Spinal cord (tissue), 10 donors: Measurements from ENCODE around the gene LRMDA. TPM values are rescaled to one million over a fixed set of nuclear protein-coding genes. Genes with fewer than 3 reads are reported as not detected.
A peak's percentile ranks its signal among the peaks of the same experiment; 100 is the strongest.

Source experiments
- DNase-seq, 6 donors: peaks; one replicate each; pipeline versions ENCODE4 v3.0.0 to v3.0.0-alpha.2; 2013 to 2015; ENCODE audit warnings: low spot score in 6 of 6, low read depth in 4 of 6
- H3K27ac ChIP-seq: one replicate; pipeline ENCODE4 v1.5.1; 2013; ENCODE audit warnings: low read depth, low read length, control low read depth
- H3K27me3 ChIP-seq: one replicate; pipeline ENCODE4 v1.6.1; 2013; ENCODE audit warnings: low read length; ENCODE audit not compliant: control insufficient read depth, insufficient read depth
- H3K36me3 ChIP-seq: one replicate; pipeline ENCODE4 v1.6.1; 2013; ENCODE audit warnings: low read length; ENCODE audit not compliant: control insufficient read depth, insufficient read depth
- H3K4me1 ChIP-seq: one replicate; pipeline ENCODE4 v1.6.1; 2013; ENCODE audit warnings: low read length; ENCODE audit not compliant: control insufficient read depth, insufficient read depth
- H3K4me3 ChIP-seq: one replicate; pipeline ENCODE4 v1.5.1; 2013; ENCODE audit warnings: low read depth, low read length, control low read depth
- H3K9me3 ChIP-seq: one replicate; pipeline ENCODE4 v1.6.1; 2013; ENCODE audit warnings: low read length; ENCODE audit not compliant: control insufficient read depth, insufficient read depth
- WGBS: methylation state at CpG from one replicate; pipeline ENCODE4 v1.1.5; 2013; ENCODE audit warnings: missing lambda C conversion rate; ENCODE audit not compliant: insufficient coverage; 5-methylcytosine and 5-hydroxymethylcytosine counted together
- polyA plus RNA-seq, 2 donors: library from polyadenylated mRNA; unstranded; fragments of 120-200 nt; gene quantifications; one replicate each; pipeline ENCODE4 v1.2.1, GENCODE V29; 2013; ENCODE audit not compliant: insufficient read length in 2 of 2
- total RNA-seq, 2 donors: library from RNA; depleted of rRNA in 1 of 2; stranded (reverse); fragments of 120-200 nt in 1 of 2; fragments of >200 nt in 1 of 2; gene quantifications; one replicate each; pipeline versions ENCODE4 v1.2.3 to v1.2.4, GENCODE V29; 2013 to 2014
- donor health status: healthy.

Gene LRMDA
- total and polyA plus RNA-seq, 4 donors: 5.6 to 9.9 (median 7.2) TPM

- Histone ChIP-seq H3K27ac (no peak overlapping the region), H3K36me3 (no peaks in the 10 kb centered on the region), H3K9me3 (no peaks in the 10 kb centered on the region), H3K4me3 (no peak overlapping the region), H3K4me1 (peaks cover 8% of the 10 kb centered on the region), H3K27me3 (no peaks in the 10 kb centered on the region)
- DNase-seq: no peak
- no CpG with 5 or more reads among the region's 2 CpGs for WGBS
Observed at GRCh38 chr10:76002262-76002854, 570.9 kb downstream of the LRMDA start.

GRCh38 chr10:76007667-76008181 is 576.3 kb downstream of the LRMDA start:
- peaks cover 1% of the 10 kb centered on the region for H3K9me3 ChIP-seq
- peaks cover 7% of the 10 kb centered on the region for H3K27me3 ChIP-seq
- peaks cover 5% of the 10 kb centered on the region for H3K4me1 ChIP-seq
- peak in 1 of 6 donors; percentile 55 for DNase-seq
- no peaks in the 10 kb centered on the region for H3K36me3 ChIP-seq
- H3K27ac ChIP-seq: no peak overlapping the region
- 68% methylated on average over 9 of the region's 14 CpGs for WGBS
- H3K4me3 ChIP-seq: no peak overlapping the region

GRCh38 chr10:76009531-76009930 is 578.1 kb downstream of the LRMDA start:
- Histone ChIP-seq H3K4me3 (no peak overlapping the region), H3K9me3 (peaks cover 1% of the 10 kb centered on the region), H3K27me3 (peaks cover 7% of the 10 kb centered on the region), H3K27ac (no peak overlapping the region), H3K4me1 (peaks cover 5% of the 10 kb centered on the region), H3K36me3 (no peaks in the 10 kb centered on the region)
- 55% methylated on average over 3 of the region's 11 CpGs for WGBS
- DNase-seq: no peak

- H3K36me3 ChIP-seq: no peaks in the 10 kb centered on the region
- H3K27me3 ChIP-seq: peaks cover 7% of the 10 kb centered on the region
- H3K27ac ChIP-seq: no peak overlapping the region
- 33% methylated on average over 1 of the region's 3 CpGs for WGBS
- no peak for DNase-seq
- peaks cover 5% of the 10 kb centered on the region for H3K4me1 ChIP-seq
- H3K4me3 ChIP-seq: no peak overlapping the region
- H3K9me3 ChIP-seq: peaks cover 1% of the 10 kb centered on the region
Observed at GRCh38 chr10:76010703-76011102, 579.3 kb downstream of the LRMDA start.

GRCh38 chr10:76012716-76013327 is 581.4 kb downstream of the LRMDA start:
- Histone ChIP-seq H3K27me3 (peaks cover 7% of the 10 kb centered on the region), H3K4me3 (no peak overlapping the region), H3K27ac (no peak overlapping the region), H3K4me1 (no peaks in the 10 kb centered on the region), H3K36me3 (no peaks in the 10 kb centered on the region), H3K9me3 (peaks cover 1% of the 10 kb centered on the region)
- WGBS: 64% methylated on average over 3 of the region's 7 CpGs
- peak in 1 of 6 donors; percentile 33 for DNase-seq

GRCh38 chr10:76015245-76015644 is 583.8 kb downstream of the LRMDA start:
- Histone ChIP-seq H3K4me1 (no peaks in the 10 kb centered on the region), H3K9me3 (peaks cover 1% of the 10 kb centered on the region), H3K36me3 (no peaks in the 10 kb centered on the region), H3K27ac (no peak overlapping the region), H3K27me3 (no peaks in the 10 kb centered on the region), H3K4me3 (no peak overlapping the region)
- 96% methylated on average over 5 of the region's 5 CpGs for WGBS
- no peak for DNase-seq

- Histone ChIP-seq H3K27ac (no peak overlapping the region), H3K9me3 (no peaks in the 10 kb centered on the region), H3K4me3 (no peak overlapping the region), H3K36me3 (no peaks in the 10 kb centered on the region), H3K4me1 (no peaks in the 10 kb centered on the region), H3K27me3 (no peaks in the 10 kb centered on the region)
- 96% methylated on average over 12 of the region's 14 CpGs for WGBS
- no peak for DNase-seq
Observed at GRCh38 chr10:76017026-76017732, 585.8 kb downstream of the LRMDA start.

DNA sequence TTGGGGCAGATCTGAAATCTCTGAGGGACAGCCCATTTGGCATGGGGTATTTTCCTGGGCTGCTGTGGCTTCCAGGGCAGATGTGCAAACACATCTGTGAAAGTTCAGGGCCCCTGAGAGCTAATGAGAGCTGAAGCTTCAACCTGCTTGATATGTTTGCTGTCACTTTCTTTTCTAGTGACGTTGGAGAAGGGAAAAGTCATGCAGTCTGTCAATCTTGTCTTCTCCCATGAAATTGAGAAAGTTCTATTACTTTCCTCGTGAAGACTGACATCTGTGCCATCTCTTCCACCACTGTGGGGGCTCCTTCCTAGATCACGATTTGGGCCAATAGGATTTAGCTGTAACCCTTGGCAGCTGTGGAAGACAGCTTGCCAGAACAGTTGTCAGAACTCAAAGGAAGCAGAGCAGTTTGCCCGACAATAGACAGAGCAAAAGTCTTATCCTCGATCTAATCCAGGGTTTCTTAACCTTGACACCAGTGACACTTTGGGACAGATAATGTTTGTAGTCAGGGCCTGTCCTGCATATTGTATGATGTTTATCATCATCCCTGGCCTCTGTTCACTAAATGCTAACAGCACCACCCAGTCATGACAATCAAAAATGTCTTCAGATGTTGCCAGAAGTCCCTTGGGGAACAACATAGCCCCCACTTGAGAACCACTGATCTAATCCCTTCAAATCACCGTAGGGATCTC is 586.5 kb downstream of the LRMDA start:
- no peak overlapping the region for H3K27ac ChIP-seq
- H3K27me3 ChIP-seq: no peaks in the 10 kb centered on the region
- H3K4me3 ChIP-seq: no peak overlapping the region
- no peaks in the 10 kb centered on the region for H3K4me1 ChIP-seq
- H3K9me3 ChIP-seq: no peaks in the 10 kb centered on the region
- 58% methylated on average over 5 of the region's 6 CpGs for WGBS
- H3K36me3 ChIP-seq: no peaks in the 10 kb centered on the region
- DNase-seq: peak in 1 of 6 donors; percentile 24

GRCh38 chr10:76020630-76021029 is 589.2 kb downstream of the LRMDA start:
- Histone ChIP-seq H3K27me3 (no peaks in the 10 kb centered on the region), H3K36me3 (no peaks in the 10 kb centered on the region), H3K27ac (no peak overlapping the region), H3K9me3 (no peaks in the 10 kb centered on the region), H3K4me1 (no peaks in the 10 kb centered on the region), H3K4me3 (no peak overlapping the region)
- no peak for DNase-seq
- WGBS: no CpG with 5 or more reads among the region's 2 CpGs
